ENCODE results near the gene IGFBP2. TPM values are rescaled to one million over a fixed set of nuclear protein-coding genes. Genes with fewer than 3 reads are reported as not detected.

IGFBP2 gene
- total RNA-seq, 1 experiment from 2014 or later, result 363 TPM

GRCh38 chr2:216676630-216677029 is 43.4 kb downstream of the IGFBP2 start:
- Histone ChIP-seq H2AK5ac (ENCODE audit: insufficient read length, low read length) (no peak overlapping the region), H3K23ac (ENCODE audit: insufficient read length, low read depth, low read length) (no peak overlapping the region), H4K8ac (replicated peaks; ENCODE audit: insufficient read length, low read depth, low read length) (no peak overlapping the region), H3K27me3 (ENCODE audit: insufficient read depth, low read length) (no peaks in the 10 kb centered on the region), H3K4me2 (ENCODE audit: insufficient read depth, insufficient read length, low read length) (no peak overlapping the region), H2BK12ac (ENCODE audit: insufficient read length, low read depth, low read length) (no peak overlapping the region), H3K27ac (ENCODE audit: insufficient read length, low read depth, low read length) (no peak overlapping the region), H4K20me1 (ENCODE audit: control insufficient read depth, insufficient read depth, insufficient read length) (no peaks in the 10 kb centered on the region), H4K5ac (ENCODE audit: insufficient read length, low read depth, low read length) (no peak overlapping the region), H3K79me1 (ENCODE audit: insufficient read depth, low read depth, low read length, poor library complexity, severe bottlenecking) (no peaks in the 10 kb centered on the region), H2BK120ac (ENCODE audit: low read depth, low read length, poor library complexity, severe bottlenecking) (no peak overlapping the region), H3K56ac (ENCODE audit: insufficient read length, low read depth, low read length) (no peak overlapping the region), H3K9me3 (ENCODE audit: control insufficient read depth, low read depth, low read length) (no peaks in the 10 kb centered on the region), H4K91ac (ENCODE audit: insufficient read length, low read depth, low read length) (no peak overlapping the region), H3K18ac (ENCODE audit: insufficient read length, low read depth, low read length) (no peak overlapping the region), H3K9ac (ENCODE audit: extremely low read depth, insufficient read length, low read length) (no peak overlapping the region), H3K4me1 (ENCODE audit: insufficient read depth, low read length) (peaks cover 5% of the 10 kb centered on the region; the same call in 1 of the 2 replicates), H3K14ac (ENCODE audit: insufficient read depth, low read length) (no peak overlapping the region), H2BK15ac (ENCODE audit: low read depth, low read length) (no peak overlapping the region), H2BK5ac (ENCODE audit: insufficient read length, low read length) (no peak overlapping the region), H3T11ph (ENCODE audit: low read length) (no peak overlapping the region), H2AFZ (ENCODE audit: low read length) (no peak overlapping the region), H3K4ac (ENCODE audit: low read depth, low read length) (no peak overlapping the region), H2BK20ac (ENCODE audit: low read depth, low read length, poor library complexity, severe bottlenecking) (no peak overlapping the region), H3K79me2 (ENCODE audit: insufficient read depth, low read length) (no peaks in the 10 kb centered on the region), H3K23me2 (ENCODE audit: insufficient read length, low read depth, low read length, poor library complexity, severe bottlenecking) (no peaks in the 10 kb centered on the region)
- TF ChIP-seq CTCF (conservative IDR thresholded peaks at IDR 0.05), result no peak
- no peak overlapping the region for H3K27ac Mint-ChIP-seq
- H3K36me3 Mint-ChIP-seq (ENCODE audit: insufficient read depth in 1 of 3, low read depth in 3 of 3), result no peaks in the 10 kb centered on the region
- WGBS (ENCODE audit: extremely low coverage, insufficient read length, low lambda C conversion rate), result no CpG with 5 or more reads among the region's 17 CpGs
- no peaks in the 10 kb centered on the region for H3K9me3 Mint-ChIP-seq
- H3K27me3 Mint-ChIP-seq (ENCODE audit: low read depth), result peaks cover 5% of the 10 kb centered on the region
- peaks cover 12 to 19% of the 10 kb centered on the region in 2 experiments for H3K4me1 Mint-ChIP-seq
- DNase-seq, result no peak
- H3K4me3 Mint-ChIP-seq, result no peak overlapping the region
